OCI-LY7 (cell line): ENCODE measurements around the gene FIP1L1. TPM values are rescaled to one million over a fixed set of nuclear protein-coding genes. Genes with fewer than 3 reads are reported as not detected.

Source experiments
- BruUV-seq: library from RNA; stranded (reverse); fragments of 400-500 nt; replicated peaks from 2 replicates; lab custom pipeline; 2021; lab: Mats Ljungman, UMichigan
- CTCF ChIA-PET: fragments of 300-600 bp; sonication (Branson Sonifier 250); formaldehyde crosslinking; loops from one replicate; lab custom pipeline; 2022; ENCODE audit warnings: antibody characterized with exemption; ENCODE audit not compliant: unreplicated experiment; lab: Charles Lee
- POLR2A ChIA-PET: fragments of 300-600 bp; sonication (Branson Sonifier 250); formaldehyde crosslinking; loops from one replicate; lab custom pipeline; 2022; ENCODE audit warnings: antibody characterized with exemption; lab: Charles Lee
- DNase-seq: peaks from one replicate; pipeline ENCODE4 v3.0.0-alpha.2; 2015; ENCODE audit warnings: low spot score
- H2AFZ ChIP-seq: fragments of 200-600 bp; sonication (generic), shearing (Covaris generic); 2 replicates; pipeline ENCODE4 v1.6.1; 2014; ENCODE audit warnings: mild to moderate bottlenecking, antibody characterized with exemption, low read length, moderate library complexity
- H3K27ac ChIP-seq: fragments of 200-600 bp; sonication (generic); 2 replicates; pipeline ENCODE4 v1.5.1; 2014; ENCODE audit warnings: mixed run types, low read depth, mild to moderate bottlenecking, moderate library complexity, low read length, inconsistent platforms; ENCODE audit not compliant: poor library complexity, severe bottlenecking
- H3K36me3 ChIP-seq: fragments of 200-600 bp; sonication (generic); 2 replicates; pipeline ENCODE4 v1.6.1; 2014; ENCODE audit warnings: mild to moderate bottlenecking, antibody characterized with exemption, low read length, moderate library complexity, mixed read lengths; ENCODE audit not compliant: insufficient read depth
- H3K4me1 ChIP-seq: fragments of 200-600 bp; sonication (generic); 2 replicates; pipeline ENCODE4 v1.5.1; 2014; ENCODE audit warnings: mild to moderate bottlenecking, low read length; ENCODE audit not compliant: insufficient read depth, poor library complexity, severe bottlenecking
- H3K4me2 ChIP-seq: fragments of 200-600 bp; sonication (generic); 2 replicates; pipeline ENCODE4 v1.6.1; 2014; ENCODE audit warnings: mild to moderate bottlenecking, low read length
- H3K4me3 ChIP-seq: fragments of 200-600 bp; sonication (generic); 2 replicates; pipeline ENCODE4 v1.5.1; 2014; ENCODE audit warnings: mild to moderate bottlenecking, low read depth, low read length; ENCODE audit not compliant: poor library complexity, severe bottlenecking
- H3K79me2 ChIP-seq: fragments of 200-600 bp; sonication (generic); 2 replicates; pipeline ENCODE4 v1.6.1; 2016; ENCODE audit warnings: low read depth, mild to moderate bottlenecking, low read length, moderate library complexity, mixed read lengths; ENCODE audit not compliant: insufficient read depth
- H3K9me2 ChIP-seq: fragments of 200-600 bp; sonication (generic); 2 replicates; pipeline ENCODE4 v1.6.1; 2016; ENCODE audit warnings: mild to moderate bottlenecking, low read length, mixed read lengths; ENCODE audit not compliant: insufficient read depth
- H3K9me3 ChIP-seq: fragments of 200-600 bp; sonication (generic); 2 replicates; pipeline ENCODE4 v1.6.1; 2014; ENCODE audit warnings: mild to moderate bottlenecking, mixed run types, low read length, mixed read lengths
- H4K20me1 ChIP-seq: fragments of 200-600 bp; sonication (generic); 2 replicates; pipeline ENCODE4 v1.6.1; 2014; ENCODE audit warnings: mild to moderate bottlenecking, antibody characterized with exemption, low read length, moderate library complexity, mixed read lengths; ENCODE audit not compliant: insufficient read depth
- CTCF ChIP-seq: fragments of 200-600 bp; sonication (generic); conservative IDR thresholded peaks from 2 replicates; pipeline ENCODE4 v1.5.1; 2014; ENCODE audit warnings: mild to moderate bottlenecking, antibody characterized with exemption, low read length, moderate library complexity, mixed read lengths
- EZH2phosphoT487 ChIP-seq: fragments of 200-600 bp; sonication (generic); IDR thresholded peaks from 2 replicates; pipeline ENCODE4 v1.6.1; 2018; ENCODE audit warnings: low read depth, borderline replicate concordance, mild to moderate bottlenecking, mixed run types, antibody characterized with exemption, low read length, moderate library complexity, mixed read lengths
- intact Hi-C: fragments of 100-400 bp; cut with micrococcal nuclease; formaldehyde crosslinking; loops from one replicate; pipeline ENCODE4 v1.10.0; 2022; ENCODE audit not compliant: unreplicated experiment
- total RNA-seq, 2 experiments: library from RNA; depleted of rRNA in 1 of 2; stranded (reverse); fragments of >200 nt in 1 of 2; shearing (Covaris generic) in 1 of 2; gene quantifications; 2 replicates each; pipeline ENCODE4 v1.2.3, GENCODE V29; 2014 to 2022

Gene FIP1L1
- total RNA-seq, 2 experiments from 2014 or later, result 73.2 to 86.9 TPM

GRCh38 chr4:53436251-53436650, 58.8 kb downstream of the FIP1L1 start:
- ChIA-PET CTCF (no interaction called here), POLR2A (interaction anchor here (0.5 to 1.2 kb wide), 4 partner anchors 11 to 87 kb away, joined by 3 to 4 read pairs (median 3); no protein-coding TSS in a partner anchor)
- no peaks in the 10 kb centered on the region for H4K20me1 ChIP-seq
- H3K4me2 ChIP-seq, result no peak overlapping the region
- TF ChIP-seq CTCF, result no peak
- TF ChIP-seq EZH2phosphoT487, result no peak
- no peaks in the 10 kb centered on the region for H3K4me1 ChIP-seq
- no peak overlapping the region for H3K4me3 ChIP-seq
- peaks cover 90% of the 10 kb centered on the region for H3K36me3 ChIP-seq
- H3K9me3 ChIP-seq, result no peaks in the 10 kb centered on the region
- H3K9me2 ChIP-seq, result no peaks in the 10 kb centered on the region
- H3K27ac ChIP-seq, result no peak overlapping the region
- no peak for DNase-seq
- H2AFZ ChIP-seq, result no peak overlapping the region
- no TSS peak for BruUV-seq
- peaks cover 16% of the 10 kb centered on the region; the same call in 1 of the 2 replicates for H3K79me2 ChIP-seq
- intact Hi-C loops, result no loop called here

- no peaks in the 10 kb centered on the region for H4K20me1 ChIP-seq
- ChIA-PET CTCF (no interaction called here), POLR2A (interaction anchor here (0.6 kb wide), 1 partner anchor 615 kb away, joined by 3 read pairs; no protein-coding TSS in a partner anchor)
- intact Hi-C loops, result no loop called here
- H3K79me2 ChIP-seq, result peaks cover 11% of the 10 kb centered on the region; the same call in 1 of the 2 replicates
- no peaks in the 10 kb centered on the region for H3K9me2 ChIP-seq
- H3K4me2 ChIP-seq, result no peak overlapping the region
- H3K4me3 ChIP-seq, result no peak overlapping the region
- H3K27ac ChIP-seq, result no peak overlapping the region
- no peaks in the 10 kb centered on the region for H3K9me3 ChIP-seq
- H3K36me3 ChIP-seq, result peaks cover 93% of the 10 kb centered on the region
- no peak for DNase-seq
- BruUV-seq, result no TSS peak
- H3K4me1 ChIP-seq, result no peaks in the 10 kb centered on the region
- no peak overlapping the region for H2AFZ ChIP-seq
- TF ChIP-seq EZH2phosphoT487 (no peak), CTCF (no peak)
Measured at GRCh38 chr4:53441564-53441963, 64.1 kb downstream of the FIP1L1 start.

GRCh38 chr4:53444954-53445353, 67.5 kb downstream of the FIP1L1 start:
- peaks cover 89% of the 10 kb centered on the region for H3K36me3 ChIP-seq

More at GRCh38 chr4:53444954-53445353, 67.5 kb downstream of the FIP1L1 start:
- Histone ChIP-seq H3K79me2 (no peaks in the 10 kb centered on the region; the same call in 1 of the 2 replicates), H3K9me2 (no peaks in the 10 kb centered on the region), H3K9me3 (no peaks in the 10 kb centered on the region), H3K4me1 (no peaks in the 10 kb centered on the region), H4K20me1 (no peaks in the 10 kb centered on the region), H3K4me2 (no peak overlapping the region), H3K27ac (no peak overlapping the region), H2AFZ (no peak overlapping the region), H3K4me3 (no peak overlapping the region)
- CTCF ChIA-PET, result no interaction called here
- no peak for TF ChIP-seq EZH2phosphoT487
- no peak for TF ChIP-seq CTCF
- POLR2A ChIA-PET, result no interaction called here
- no peak for DNase-seq
- intact Hi-C loops, result no loop called here
- BruUV-seq, result no TSS peak
